ENCODE measurements around the gene FRMD6.

FRMD6 gene

GRCh38 chr14:51613416-51613815 lies 38.3 kb upstream of the FRMD6 start:
- Histone ChIP-seq H3K27me3 (ENCODE audit: insufficient read depth, low read length) (no peaks in the 10 kb centered on the region), H3K4me3 (ENCODE audit: low read depth, low read length) (no peak overlapping the region), H3K27ac (ENCODE audit: low read depth, low read length) (no peak overlapping the region), H3K36me3 (ENCODE audit: insufficient read depth, low read length) (no peaks in the 10 kb centered on the region), H2AFZ (ENCODE audit: low read length, unreplicated experiment) (no peak overlapping the region), H3K4me1 (ENCODE audit: control insufficient read depth, insufficient read depth, low read length, unreplicated experiment) (peaks cover 55% of the 10 kb centered on the region), H3K79me2 (ENCODE audit: control insufficient read depth, insufficient read depth, low read length, unreplicated experiment) (no peaks in the 10 kb centered on the region)

GRCh38 chr14:51614707-51615106 lies 37.0 kb upstream of the FRMD6 start:
- Histone ChIP-seq H3K4me1 (ENCODE audit: control insufficient read depth, insufficient read depth, low read length, unreplicated experiment) (peaks cover 48% of the 10 kb centered on the region), H3K36me3 (ENCODE audit: insufficient read depth, low read length) (no peaks in the 10 kb centered on the region; the same call in 1 of the 2 replicates), H3K27ac (ENCODE audit: low read depth, low read length) (no peak overlapping the region), H3K27me3 (ENCODE audit: insufficient read depth, low read length) (no peaks in the 10 kb centered on the region), H3K4me3 (ENCODE audit: low read depth, low read length) (no peak overlapping the region), H3K79me2 (ENCODE audit: control insufficient read depth, insufficient read depth, low read length, unreplicated experiment) (no peaks in the 10 kb centered on the region), H2AFZ (ENCODE audit: low read length, unreplicated experiment) (no peak overlapping the region)

- no peak overlapping the region for H3K4me3 ChIP-seq (ENCODE audit: low read depth, low read length)
- H3K36me3 ChIP-seq (ENCODE audit: insufficient read depth, low read length) = peaks cover 2% of the 10 kb centered on the region; the same call in 1 of the 2 replicates
- H3K79me2 ChIP-seq (ENCODE audit: control insufficient read depth, insufficient read depth, low read length, unreplicated experiment) = no peaks in the 10 kb centered on the region
- no peak overlapping the region for H2AFZ ChIP-seq (ENCODE audit: low read length, unreplicated experiment)
- peak overlapping the region; percentile 25; the same call in 1 of the 2 replicates for H3K27ac ChIP-seq (ENCODE audit: low read depth, low read length)
- no peaks in the 10 kb centered on the region for H3K27me3 ChIP-seq (ENCODE audit: insufficient read depth, low read length)
- peaks cover 37% of the 10 kb centered on the region for H3K4me1 ChIP-seq (ENCODE audit: control insufficient read depth, insufficient read depth, low read length, unreplicated experiment)
Observed at GRCh38 chr14:51616256-51616655, 35.5 kb upstream of the FRMD6 start.

GRCh38 chr14:51616724-51617409 lies 34.8 kb upstream of the FRMD6 start:
- Histone ChIP-seq H3K4me3 (ENCODE audit: low read depth, low read length) (no peak overlapping the region), H3K36me3 (ENCODE audit: insufficient read depth, low read length) (peaks cover 4% of the 10 kb centered on the region; the same call in 1 of the 2 replicates), H3K4me1 (ENCODE audit: control insufficient read depth, insufficient read depth, low read length, unreplicated experiment) (peaks cover 37% of the 10 kb centered on the region), H3K27me3 (ENCODE audit: insufficient read depth, low read length) (no peaks in the 10 kb centered on the region), H2AFZ (ENCODE audit: low read length, unreplicated experiment) (no peak overlapping the region), H3K79me2 (ENCODE audit: control insufficient read depth, insufficient read depth, low read length, unreplicated experiment) (no peaks in the 10 kb centered on the region), H3K27ac (ENCODE audit: low read depth, low read length) (peak overlapping the region; percentile 25)

GRCh38 chr14:51619561-51619960 lies 32.1 kb upstream of the FRMD6 start:
- Histone ChIP-seq H3K36me3 (ENCODE audit: insufficient read depth, low read length) (peaks cover 4% of the 10 kb centered on the region; the same call in 1 of the 2 replicates), H3K27me3 (ENCODE audit: insufficient read depth, low read length) (no peaks in the 10 kb centered on the region), H3K4me3 (ENCODE audit: low read depth, low read length) (no peak overlapping the region), H2AFZ (ENCODE audit: low read length, unreplicated experiment) (no peak overlapping the region), H3K4me1 (ENCODE audit: control insufficient read depth, insufficient read depth, low read length, unreplicated experiment) (peaks cover 30% of the 10 kb centered on the region), H3K27ac (ENCODE audit: low read depth, low read length) (no peak overlapping the region), H3K79me2 (ENCODE audit: control insufficient read depth, insufficient read depth, low read length, unreplicated experiment) (no peaks in the 10 kb centered on the region)

GRCh38 chr14:51620056-51620455 lies 31.7 kb upstream of the FRMD6 start:
- Histone ChIP-seq H3K27me3 (ENCODE audit: insufficient read depth, low read length) (no peaks in the 10 kb centered on the region), H3K36me3 (ENCODE audit: insufficient read depth, low read length) (peaks cover 4% of the 10 kb centered on the region; the same call in 1 of the 2 replicates), H2AFZ (ENCODE audit: low read length, unreplicated experiment) (no peak overlapping the region), H3K27ac (ENCODE audit: low read depth, low read length) (no peak overlapping the region), H3K4me3 (ENCODE audit: low read depth, low read length) (no peak overlapping the region), H3K4me1 (ENCODE audit: control insufficient read depth, insufficient read depth, low read length, unreplicated experiment) (peaks cover 29% of the 10 kb centered on the region), H3K79me2 (ENCODE audit: control insufficient read depth, insufficient read depth, low read length, unreplicated experiment) (no peaks in the 10 kb centered on the region)

- no peaks in the 10 kb centered on the region for H3K79me2 ChIP-seq (ENCODE audit: control insufficient read depth, insufficient read depth, low read length, unreplicated experiment)
- no peak overlapping the region for H2AFZ ChIP-seq (ENCODE audit: low read length, unreplicated experiment)
- H3K27me3 ChIP-seq (ENCODE audit: insufficient read depth, low read length) = no peaks in the 10 kb centered on the region
- no peak overlapping the region for H3K4me3 ChIP-seq (ENCODE audit: low read depth, low read length)
- peaks cover 4% of the 10 kb centered on the region; the same call in 1 of the 2 replicates for H3K36me3 ChIP-seq (ENCODE audit: insufficient read depth, low read length)
- no peak overlapping the region for H3K27ac ChIP-seq (ENCODE audit: low read depth, low read length)
- peaks cover 35% of the 10 kb centered on the region for H3K4me1 ChIP-seq (ENCODE audit: control insufficient read depth, insufficient read depth, low read length, unreplicated experiment)
Observed at GRCh38 chr14:51621654-51622053, 30.1 kb upstream of the FRMD6 start.

- peaks cover 35% of the 10 kb centered on the region for H3K4me1 ChIP-seq (ENCODE audit: control insufficient read depth, insufficient read depth, low read length, unreplicated experiment)
- no peaks in the 10 kb centered on the region for H3K79me2 ChIP-seq (ENCODE audit: control insufficient read depth, insufficient read depth, low read length, unreplicated experiment)
- no peak overlapping the region for H3K27ac ChIP-seq (ENCODE audit: low read depth, low read length)
- H2AFZ ChIP-seq (ENCODE audit: low read length, unreplicated experiment) = no peak overlapping the region
- H3K36me3 ChIP-seq (ENCODE audit: insufficient read depth, low read length) = peaks cover 4% of the 10 kb centered on the region; the same call in 1 of the 2 replicates
- H3K27me3 ChIP-seq (ENCODE audit: insufficient read depth, low read length) = no peaks in the 10 kb centered on the region
- no peak overlapping the region for H3K4me3 ChIP-seq (ENCODE audit: low read depth, low read length)
Observed at GRCh38 chr14:51622376-51622775, 29.3 kb upstream of the FRMD6 start.

GRCh38 chr14:51624955-51625569 lies 26.6 kb upstream of the FRMD6 start:
- no peak overlapping the region for H3K27ac ChIP-seq (ENCODE audit: low read depth, low read length)
- H3K4me1 ChIP-seq (ENCODE audit: control insufficient read depth, insufficient read depth, low read length, unreplicated experiment) = peaks cover 33% of the 10 kb centered on the region
- H3K4me3 ChIP-seq (ENCODE audit: low read depth, low read length) = no peak overlapping the region
- H3K79me2 ChIP-seq (ENCODE audit: control insufficient read depth, insufficient read depth, low read length, unreplicated experiment) = no peaks in the 10 kb centered on the region
- peaks cover 4% of the 10 kb centered on the region; the same call in 1 of the 2 replicates for H3K36me3 ChIP-seq (ENCODE audit: insufficient read depth, low read length)
- peak overlapping the region; percentile 58 for H2AFZ ChIP-seq (ENCODE audit: low read length, unreplicated experiment)
- H3K27me3 ChIP-seq (ENCODE audit: insufficient read depth, low read length) = no peaks in the 10 kb centered on the region

GRCh38 chr14:51626185-51626584 lies 25.5 kb upstream of the FRMD6 start:
- Histone ChIP-seq H3K27me3 (ENCODE audit: insufficient read depth, low read length) (no peaks in the 10 kb centered on the region), H3K36me3 (ENCODE audit: insufficient read depth, low read length) (peaks cover 2% of the 10 kb centered on the region; the same call in 1 of the 2 replicates), H3K4me3 (ENCODE audit: low read depth, low read length) (peak overlapping the region; percentile 69), H3K79me2 (ENCODE audit: control insufficient read depth, insufficient read depth, low read length, unreplicated experiment) (no peaks in the 10 kb centered on the region), H3K27ac (ENCODE audit: low read depth, low read length) (peak overlapping the region; percentile 51), H2AFZ (ENCODE audit: low read length, unreplicated experiment) (peak overlapping the region; percentile 98), H3K4me1 (ENCODE audit: control insufficient read depth, insufficient read depth, low read length, unreplicated experiment) (peaks cover 33% of the 10 kb centered on the region)

GRCh38 chr14:51626788-51627187 lies 24.9 kb upstream of the FRMD6 start:
- Histone ChIP-seq H3K27me3 (ENCODE audit: insufficient read depth, low read length) (no peaks in the 10 kb centered on the region), H3K79me2 (ENCODE audit: control insufficient read depth, insufficient read depth, low read length, unreplicated experiment) (no peaks in the 10 kb centered on the region), H3K4me1 (ENCODE audit: control insufficient read depth, insufficient read depth, low read length, unreplicated experiment) (peaks cover 33% of the 10 kb centered on the region), H2AFZ (ENCODE audit: low read length, unreplicated experiment) (peak overlapping the region; percentile 98), H3K27ac (ENCODE audit: low read depth, low read length) (peak overlapping the region; percentile 51), H3K4me3 (ENCODE audit: low read depth, low read length) (peak overlapping the region; percentile 69), H3K36me3 (ENCODE audit: insufficient read depth, low read length) (no peaks in the 10 kb centered on the region)
